ENCODE results near the gene BRINP3. TPM values are rescaled to one million over a fixed set of nuclear protein-coding genes. Genes with fewer than 3 reads are reported as not detected.
"Not testable (repeated sequence)": the region's sequence is repeated elsewhere in the genome, so short reads cannot be mapped to it uniquely, and the experiment has no call there.

BRINP3 gene
- total and polyA plus RNA-seq, 9 of the 15 experiments (the other 6 are each of a cell fraction or from before 2014, with no cell fraction given): 0.09 to 0.75 (median 0.19) TPM; not detected in 1

- no peak for TF ChIP-seq U2AF2 (optimal IDR thresholded peaks at IDR 0.05; ENCODE audit: low read depth, low read length)
Measured at GRCh38 chr1:190126728-190127127, 350.9 kb downstream of the BRINP3 start (continued).

GRCh38 chr1:190124068-190124467 is 353.6 kb downstream of the BRINP3 start:
- in situ Hi-C loops (cut with MboI): no loop called here
- Histone ChIP-seq H3K27ac (ENCODE audit: extremely low read depth, low read depth, low read length) (no peak overlapping the region), H3K4me3 (no peak overlapping the region), H3K4me2 (ENCODE audit: insufficient read depth, low read length) (no peak overlapping the region), H3K4me1 (replicated peaks in 1 of 2; ENCODE audit: control insufficient read depth in 2 of 2, insufficient read depth in 2 of 2, low read length in 2 of 2) (no peaks in the 10 kb centered on the region), H3K9ac (ENCODE audit: insufficient read depth in 1 of 2, low read depth in 2 of 2, low read length in 2 of 2) (no peak overlapping the region), H4K20me1 (replicated peaks; ENCODE audit: control insufficient read depth, insufficient read depth, low read length) (no peaks in the 10 kb centered on the region), H3K27me3 (ENCODE audit: control insufficient read depth in 2 of 2, insufficient read depth in 2 of 2, low read length in 2 of 2) (no peaks in the 10 kb centered on the region), H2AFZ (ENCODE audit: low read depth, low read length) (no peak overlapping the region), H3K9me3 (replicated peaks; ENCODE audit: control insufficient read depth, insufficient read depth, low read depth, low read length) (no peaks in the 10 kb centered on the region), H3K36me3 (ENCODE audit: control insufficient read depth, insufficient read depth, low read length) (no peaks in the 10 kb centered on the region), H3K9me1 (ENCODE audit: control insufficient read depth, insufficient read depth, low read length) (no peaks in the 10 kb centered on the region), H3K79me2 (ENCODE audit: control insufficient read depth, insufficient read depth, low read length) (no peaks in the 10 kb centered on the region)
- ATAC-seq (no peak), DNase-seq (ENCODE audit: extremely low read depth in 1 of 4, low spot score in 3 of 4) (no peak), FAIRE-seq (no peak)
- no TSS peak for BruUV-seq (replicated peaks)
- no peak for TF ChIP-seq GATAD2A (IDR thresholded peaks at IDR 0.05)
- TF ChIP-seq HMBOX1 (IDR thresholded peaks at IDR 0.05): no peak
- 0% methylated on average over 3 of the region's 3 CpGs for WGBS (ENCODE audit: insufficient coverage, low coverage, missing lambda C conversion rate)
- ChIA-PET CTCF (ENCODE audit: low intra/inter-chr PET ratio) (no interaction called here), POLR2A (no interaction called here)
- intact Hi-C loops (cut with micrococcal nuclease): no loop called here

- intact Hi-C loops (cut with micrococcal nuclease); H2AFZ ChIP-seq (ENCODE audit: low read depth, low read length); DNase-seq (ENCODE audit: extremely low read depth in 1 of 4, low spot score in 3 of 4); H3K27me3 ChIP-seq (ENCODE audit: control insufficient read depth in 2 of 2, insufficient read depth in 2 of 2, low read length in 2 of 2); H3K4me2 ChIP-seq (ENCODE audit: insufficient read depth, low read length); H4K20me1 ChIP-seq (replicated peaks; ENCODE audit: control insufficient read depth, insufficient read depth, low read length); POLR2A ChIA-PET; ATAC-seq; H3K4me1 ChIP-seq (replicated peaks in 1 of 2; ENCODE audit: control insufficient read depth in 2 of 2, insufficient read depth in 2 of 2, low read length in 2 of 2); H3K4me3 ChIP-seq; H3K9me3 ChIP-seq (replicated peaks; ENCODE audit: control insufficient read depth, insufficient read depth, low read depth, low read length); H3K79me2 ChIP-seq (ENCODE audit: control insufficient read depth, insufficient read depth, low read length); FAIRE-seq; H3K9ac ChIP-seq (ENCODE audit: insufficient read depth in 1 of 2, low read depth in 2 of 2, low read length in 2 of 2); H3K36me3 ChIP-seq (ENCODE audit: control insufficient read depth, insufficient read depth, low read length); CTCF ChIA-PET (ENCODE audit: low intra/inter-chr PET ratio); in situ Hi-C loops (cut with MboI); H3K9me1 ChIP-seq (ENCODE audit: control insufficient read depth, insufficient read depth, low read length); BruUV-seq (replicated peaks); H3K27ac ChIP-seq (ENCODE audit: extremely low read depth, low read depth, low read length): not testable (repeated sequence)
- WGBS (ENCODE audit: insufficient coverage, low coverage, missing lambda C conversion rate): 1% methylated on average over 11 of the region's 11 CpGs
Measured at GRCh38 chr1:190120564-190120963, 357.1 kb downstream of the BRINP3 start.
